Ascending aorta (tissue), 2 donors: ENCODE results near the gene FAM186B. TPM values are rescaled to one million over a fixed set of nuclear protein-coding genes. Genes with fewer than 3 reads are reported as not detected.

Experiments used
- DNase-seq, 2 donors: peaks; one replicate each; pipeline ENCODE4 v3.0.0-alpha.2; 2019; ENCODE audit warnings: low spot score in 2 of 2
- H3K27ac ChIP-seq, 2 donors: fragments of 200-600 bp; sonication (generic); one replicate each; pipeline ENCODE4 v1.5.1; 2016 to 2017; ENCODE audit warnings: mild to moderate bottlenecking in 1 of 2
- H3K27me3 ChIP-seq: fragments of 200-600 bp; sonication (generic); one replicate; pipeline ENCODE4 v1.5.1; 2017
- H3K36me3 ChIP-seq, 2 donors: fragments of 200-600 bp; sonication (generic); one replicate each; pipeline ENCODE4 v1.5.1; 2016
- H3K4me1 ChIP-seq, 2 donors: fragments of 200-600 bp; sonication (generic); one replicate each; pipeline ENCODE4 v1.5.1; 2016 to 2017; ENCODE audit warnings: mild to moderate bottlenecking in 1 of 2
- H3K4me3 ChIP-seq, 2 donors: fragments of 200-600 bp; sonication (generic); one replicate each; pipeline ENCODE4 v1.5.1; 2016 to 2017; ENCODE audit warnings: mild to moderate bottlenecking in 1 of 2
- H3K9me3 ChIP-seq, 2 donors: fragments of 200-600 bp; sonication (generic); one replicate each; pipeline ENCODE4 v1.5.1; 2016
- CTCF ChIP-seq, 3 experiments: fragments of 200-600 bp in 2 of 3; fragments of 450-650 bp in 1 of 3; sonication (generic) in 2 of 3; IDR thresholded peaks; one replicate each; pipeline ENCODE4 v1.5.1; 2016 to 2019; ENCODE audit warnings: antibody characterized with exemption in 3 of 3, mild to moderate bottlenecking in 1 of 3, moderate library complexity in 1 of 3
- intact Hi-C: fragments of 100-400 bp; cut with DNase I; formaldehyde crosslinking; loops from one replicate; pipeline ENCODE4 v1.15.1; 2023
- total RNA-seq: library from RNA; depleted of rRNA; stranded (reverse); fragments of >200 nt; gene quantifications from one replicate; pipeline ENCODE4 v1.1.0, GENCODE V29; 2016

FAM186B gene
- total RNA-seq, 1 donor from 2014 or later, result not detected

GRCh38 chr12:49541911-49542505 is 63.4 kb downstream of the FAM186B start:
- peaks cover 0 to 9% of the 10 kb centered on the region in 2 donors for H3K4me1 ChIP-seq
- no peaks in the 10 kb centered on the region for H3K9me3 ChIP-seq
- H3K27me3 ChIP-seq, result peaks cover 5% of the 10 kb centered on the region
- H3K27ac ChIP-seq, result no peak overlapping the region
- peak in 1 of 2 donors; percentile 52 for DNase-seq
- TF ChIP-seq CTCF (IDR thresholded peaks at IDR 0.05), result no peak
- intact Hi-C loops, result no loop called here
- no peaks in the 10 kb centered on the region for H3K36me3 ChIP-seq
- no peak overlapping the region for H3K4me3 ChIP-seq

GRCh38 chr12:49541140-49541861 is 64.1 kb downstream of the FAM186B start:
- intact Hi-C loops, result no loop called here
- DNase-seq, result peak in 1 of 2 donors; percentile 52

GRCh38 chr12:49540229-49541139 is 65.0 kb downstream of the FAM186B start:
- Histone ChIP-seq H3K36me3 (no peaks in the 10 kb centered on the region), H3K4me1 (peaks cover 0 to 9% of the 10 kb centered on the region in 2 donors), H3K9me3 (no peaks in the 10 kb centered on the region), H3K4me3 (no peak overlapping the region), H3K27ac (no peak overlapping the region), H3K27me3 (peaks cover 5% of the 10 kb centered on the region)
- TF ChIP-seq CTCF (IDR thresholded peaks at IDR 0.05), result no peak
- intact Hi-C loops, result no loop called here
- DNase-seq, result peak in 1 of 2 donors; percentile 61

More at GRCh38 chr12:49541140-49541861, 64.1 kb downstream of the FAM186B start:
- no peak overlapping the region for H3K4me3 ChIP-seq
- H3K27me3 ChIP-seq, result peaks cover 5% of the 10 kb centered on the region
- no peaks in the 10 kb centered on the region for H3K9me3 ChIP-seq
- TF ChIP-seq CTCF (IDR thresholded peaks at IDR 0.05), result no peak
- H3K4me1 ChIP-seq, result peaks cover 0 to 9% of the 10 kb centered on the region in 2 donors
- no peak overlapping the region for H3K27ac ChIP-seq
- H3K36me3 ChIP-seq, result no peaks in the 10 kb centered on the region

GRCh38 chr12:49539406-49540228 is 65.8 kb downstream of the FAM186B start:
- Histone ChIP-seq H3K9me3 (no peaks in the 10 kb centered on the region), H3K27ac (no peak overlapping the region), H3K36me3 (no peaks in the 10 kb centered on the region), H3K4me3 (peak overlapping the region; percentile 51 to 72), H3K27me3 (peaks cover 5% of the 10 kb centered on the region), H3K4me1 (peaks cover 0 to 9% of the 10 kb centered on the region in 2 donors)
- intact Hi-C loops, result no loop called here
- TF ChIP-seq CTCF (IDR thresholded peaks at IDR 0.05), result no peak
- peak in 1 of 2 donors; percentile 46 for DNase-seq
